ENCODE results near the gene C12orf76. TPM values are rescaled to one million over a fixed set of nuclear protein-coding genes. Genes with fewer than 3 reads are reported as not detected.

C12orf76 gene
- total RNA-seq, 1 donor: 7.6 TPM

- Histone ChIP-seq H3K4me3 (ENCODE audit: insufficient read depth, low read length) (peak overlapping the region; percentile 13), H4K20me1 (ENCODE audit: insufficient read depth, low read length) (peaks cover 8% of the 10 kb centered on the region), H3K27ac (ENCODE audit: low read depth, low read length) (no peak overlapping the region), H3K4me2 (ENCODE audit: insufficient read depth, low read length) (peak overlapping the region; percentile 96), H3K79me2 (ENCODE audit: insufficient read depth, low read length) (peaks cover 47% of the 10 kb centered on the region), H2AFZ (ENCODE audit: low read length) (no peak overlapping the region), H3K9me3 (ENCODE audit: low read depth, low read length) (no peaks in the 10 kb centered on the region), H3K27me3 (ENCODE audit: insufficient read depth, low read length) (no peaks in the 10 kb centered on the region), H3K36me3 (ENCODE audit: insufficient read depth, low read length) (peaks cover 12% of the 10 kb centered on the region), H3K4me1 (ENCODE audit: insufficient read depth, low read length) (peaks cover 11% of the 10 kb centered on the region)
- no peak for DNase-seq (ENCODE audit: insufficient read length, low spot score, missing footprints)
- no peak for TF ChIP-seq CTCF (IDR thresholded peaks at IDR 0.05; ENCODE audit: extremely low read depth, low read depth, low read length)
These were observed 1.7 kb downstream of the C12orf76 start for GRCh38 chr12:110046451-110047187.

GRCh38 chr12:110042264-110042663 is 6.1 kb downstream of the C12orf76 start:
- no peak for TF ChIP-seq CTCF (IDR thresholded peaks at IDR 0.05; ENCODE audit: extremely low read depth, low read depth, low read length)
- H2AFZ ChIP-seq (ENCODE audit: low read length): no peak overlapping the region
- H3K79me2 ChIP-seq (ENCODE audit: insufficient read depth, low read length): peaks cover 53% of the 10 kb centered on the region
- peaks cover 25% of the 10 kb centered on the region for H3K4me1 ChIP-seq (ENCODE audit: insufficient read depth, low read length)
- no peak overlapping the region for H3K4me3 ChIP-seq (ENCODE audit: insufficient read depth, low read length)
- H4K20me1 ChIP-seq (ENCODE audit: insufficient read depth, low read length): peaks cover 12% of the 10 kb centered on the region
- no peaks in the 10 kb centered on the region for H3K27me3 ChIP-seq (ENCODE audit: insufficient read depth, low read length)
- peak overlapping the region; percentile 33 for H3K27ac ChIP-seq (ENCODE audit: low read depth, low read length)
- H3K36me3 ChIP-seq (ENCODE audit: insufficient read depth, low read length): peaks cover 41% of the 10 kb centered on the region
- DNase-seq (ENCODE audit: insufficient read length, low spot score, missing footprints): no peak
- no peak overlapping the region for H3K4me2 ChIP-seq (ENCODE audit: insufficient read depth, low read length)
- H3K9me3 ChIP-seq (ENCODE audit: low read depth, low read length): no peaks in the 10 kb centered on the region

GRCh38 chr12:110039085-110039807 is 9.1 kb downstream of the C12orf76 start:
- H2AFZ ChIP-seq (ENCODE audit: low read length): no peak overlapping the region
- peaks cover 6% of the 10 kb centered on the region for H4K20me1 ChIP-seq (ENCODE audit: insufficient read depth, low read length)
- peak overlapping the region; percentile 98 for H3K27ac ChIP-seq (ENCODE audit: low read depth, low read length)
- TF ChIP-seq CTCF (IDR thresholded peaks at IDR 0.05; ENCODE audit: extremely low read depth, low read depth, low read length): no peak
- H3K4me2 ChIP-seq (ENCODE audit: insufficient read depth, low read length): peak overlapping the region; percentile 60
- DNase-seq (ENCODE audit: insufficient read length, low spot score, missing footprints): peak; percentile 93
- peak overlapping the region; percentile 31 for H3K4me3 ChIP-seq (ENCODE audit: insufficient read depth, low read length)
- H3K27me3 ChIP-seq (ENCODE audit: insufficient read depth, low read length): no peaks in the 10 kb centered on the region
- H3K9me3 ChIP-seq (ENCODE audit: low read depth, low read length): no peaks in the 10 kb centered on the region
- peaks cover 70% of the 10 kb centered on the region for H3K36me3 ChIP-seq (ENCODE audit: insufficient read depth, low read length)
- H3K4me1 ChIP-seq (ENCODE audit: insufficient read depth, low read length): peaks cover 23% of the 10 kb centered on the region
- peaks cover 42% of the 10 kb centered on the region for H3K79me2 ChIP-seq (ENCODE audit: insufficient read depth, low read length)

- TF ChIP-seq CTCF (IDR thresholded peaks at IDR 0.05; ENCODE audit: extremely low read depth, low read depth, low read length): no peak
- Histone ChIP-seq H3K27me3 (ENCODE audit: insufficient read depth, low read length) (no peaks in the 10 kb centered on the region), H3K4me2 (ENCODE audit: insufficient read depth, low read length) (peak overlapping the region; percentile 60), H3K27ac (ENCODE audit: low read depth, low read length) (peak overlapping the region; percentile 98), H3K79me2 (ENCODE audit: insufficient read depth, low read length) (peaks cover 44% of the 10 kb centered on the region), H3K4me1 (ENCODE audit: insufficient read depth, low read length) (peaks cover 23% of the 10 kb centered on the region), H3K36me3 (ENCODE audit: insufficient read depth, low read length) (peaks cover 75% of the 10 kb centered on the region), H2AFZ (ENCODE audit: low read length) (no peak overlapping the region), H4K20me1 (ENCODE audit: insufficient read depth, low read length) (peaks cover 6% of the 10 kb centered on the region), H3K4me3 (ENCODE audit: insufficient read depth, low read length) (no peak overlapping the region), H3K9me3 (ENCODE audit: low read depth, low read length) (no peaks in the 10 kb centered on the region)
- no peak for DNase-seq (ENCODE audit: insufficient read length, low spot score, missing footprints)
These were observed 9.6 kb downstream of the C12orf76 start for GRCh38 chr12:110038741-110039084.

Measured in osteoblast (primary cell).